Vagina (tissue), 2 donors: ENCODE data around the gene B4GALT2. TPM values are rescaled to one million over a fixed set of nuclear protein-coding genes. Genes with fewer than 3 reads are reported as not detected.

ENCODE experiments used
- DNase-seq, 2 donors: peaks; one replicate each; pipeline ENCODE4 v3.0.0-alpha.2; 2017; ENCODE audit errors: extremely low spot score in 2 of 2
- H3K27ac ChIP-seq: fragments of 200-600 bp; sonication (generic); one replicate; pipeline ENCODE4 v1.5.1; 2019
- H3K27me3 ChIP-seq: fragments of 200-600 bp; sonication (generic); one replicate; pipeline ENCODE4 v1.5.1; 2019
- H3K36me3 ChIP-seq, 2 donors: fragments of 200-600 bp; sonication (generic); one replicate each; pipeline ENCODE4 v1.5.1; 2017 to 2019
- H3K4me1 ChIP-seq: fragments of 200-600 bp; sonication (generic); one replicate; pipeline ENCODE4 v1.5.1; 2019
- H3K4me3 ChIP-seq, 2 donors: fragments of 200-600 bp; sonication (generic); 1 replicate in 1 of 2; 2 replicates in 1 of 2; pipeline ENCODE4 v1.5.1; 2016 to 2019
- H3K9me3 ChIP-seq: fragments of 200-600 bp; sonication (generic); one replicate; pipeline ENCODE4 v1.5.1; 2019
- POLR2A ChIP-seq, 2 donors: fragments of 450-650 bp; IDR thresholded peaks; one replicate each; pipeline ENCODE4 v1.6.1; 2017; ENCODE audit warnings: antibody characterized with exemption in 2 of 2, mild to moderate bottlenecking in 2 of 2, moderate library complexity in 2 of 2
- POLR2AphosphoS5 ChIP-seq, 2 donors: sonication (generic); formaldehyde crosslinking; IDR thresholded peaks; one replicate each; pipeline ENCODE4 v1.9.0; 2017; ENCODE audit warnings: antibody characterized with exemption in 2 of 2, mild to moderate bottlenecking in 2 of 2, low read depth in 1 of 2; ENCODE audit not compliant: insufficient read depth in 1 of 2
- intact Hi-C: fragments of 100-400 bp; cut with DNase I; formaldehyde crosslinking; loops from one replicate; pipeline ENCODE4 v1.15.1; 2023
- total RNA-seq: library from RNA; depleted of rRNA; stranded (reverse); fragments of >200 nt; gene quantifications from one replicate; pipeline ENCODE4 v1.2.3, GENCODE V29; 2016
- TF ChIP-seq, protein P1 (sequence below), 3 experiments: fragments of 450-650 bp in 2 of 3; fragments of 200-600 bp in 1 of 3; sonication (generic) in 1 of 3; IDR thresholded peaks; one replicate each; pipeline ENCODE4 v1.5.1; 2017 to 2019; ENCODE audit warnings: antibody characterized with exemption in 3 of 3, mild to moderate bottlenecking in 2 of 3, moderate library complexity in 2 of 3

The B4GALT2 gene
- total RNA-seq, 1 donor from 2014 or later = 31.4 TPM

DNA sequence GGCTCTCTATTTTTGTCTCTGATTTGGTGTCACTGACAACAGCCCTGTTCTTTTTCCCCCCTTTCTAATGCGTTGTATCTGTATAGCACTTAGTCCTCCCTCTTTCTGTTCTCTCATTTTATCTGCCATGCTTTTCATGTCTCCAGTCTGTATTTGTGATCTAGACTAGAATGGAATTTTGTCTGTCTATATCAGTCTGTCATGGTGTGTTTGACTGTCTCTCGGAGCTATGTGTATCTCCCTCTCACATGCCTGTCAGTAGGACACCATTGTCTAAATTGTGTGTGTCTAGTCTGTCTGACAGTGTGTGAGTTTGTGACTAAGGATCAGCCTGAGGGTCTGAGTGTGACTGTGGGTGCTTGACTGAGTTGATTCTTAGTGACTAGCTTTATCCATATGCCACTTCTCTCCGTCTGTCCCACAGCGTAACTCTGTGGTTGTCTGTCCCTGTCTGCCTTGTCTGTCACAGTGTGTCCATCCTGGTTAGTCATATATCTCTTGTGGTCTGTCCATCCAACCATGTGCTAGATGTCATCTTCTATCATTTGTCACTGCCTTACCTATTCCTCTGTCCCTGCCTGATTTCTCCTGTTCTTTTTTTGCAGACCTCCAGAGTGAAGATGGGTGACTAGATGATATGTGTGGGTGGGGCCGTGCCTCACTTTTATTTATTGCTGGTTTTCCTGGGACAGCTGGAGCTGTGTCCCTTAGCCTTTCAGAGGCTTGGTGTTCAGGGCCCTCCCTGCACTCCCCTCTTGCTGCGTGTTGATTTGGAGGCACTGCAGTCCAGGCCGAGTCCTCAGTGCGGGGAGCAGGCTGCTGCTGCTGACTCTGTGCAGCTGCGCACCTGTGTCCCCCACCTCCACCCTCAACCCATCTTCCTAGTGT is 1.4 kb upstream of the B4GALT2 start:
- no peak for TF ChIP-seq POLR2AphosphoS5 (IDR thresholded peaks at IDR 0.05; ENCODE audit: insufficient read depth in 1 of 2, low read depth in 1 of 2)
- H3K27me3 ChIP-seq = no peaks in the 10 kb centered on the region
- intact Hi-C loops = no loop called here
- peaks cover 0 to 16% of the 10 kb centered on the region in 2 donors for H3K36me3 ChIP-seq
- no peaks in the 10 kb centered on the region for H3K9me3 ChIP-seq
- no peak for DNase-seq
- H3K4me1 ChIP-seq = peaks cover 67% of the 10 kb centered on the region
- no peak overlapping the region for H3K27ac ChIP-seq
- no peak overlapping the region for H3K4me3 ChIP-seq

DNA sequence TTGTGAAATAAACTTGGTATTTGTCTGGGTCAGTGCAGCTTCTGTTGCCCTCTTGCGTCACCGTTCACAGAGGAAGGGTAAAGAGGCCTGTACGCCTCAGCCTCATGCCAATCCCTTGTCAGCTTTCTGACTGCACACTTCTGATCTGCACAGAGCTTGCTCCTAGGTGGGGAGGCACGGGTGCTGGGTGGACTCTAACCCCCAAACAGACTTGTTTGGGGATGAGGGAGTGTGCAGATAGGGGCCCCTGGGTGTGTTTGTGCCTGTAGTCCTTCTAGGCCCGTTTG is 803 bp upstream of the B4GALT2 start:
- intact Hi-C loops = no loop called here
- no peak overlapping the region for H3K27ac ChIP-seq
- no peaks in the 10 kb centered on the region for H3K27me3 ChIP-seq
- H3K4me1 ChIP-seq = peaks cover 67% of the 10 kb centered on the region
- TF ChIP-seq, protein P1, sequence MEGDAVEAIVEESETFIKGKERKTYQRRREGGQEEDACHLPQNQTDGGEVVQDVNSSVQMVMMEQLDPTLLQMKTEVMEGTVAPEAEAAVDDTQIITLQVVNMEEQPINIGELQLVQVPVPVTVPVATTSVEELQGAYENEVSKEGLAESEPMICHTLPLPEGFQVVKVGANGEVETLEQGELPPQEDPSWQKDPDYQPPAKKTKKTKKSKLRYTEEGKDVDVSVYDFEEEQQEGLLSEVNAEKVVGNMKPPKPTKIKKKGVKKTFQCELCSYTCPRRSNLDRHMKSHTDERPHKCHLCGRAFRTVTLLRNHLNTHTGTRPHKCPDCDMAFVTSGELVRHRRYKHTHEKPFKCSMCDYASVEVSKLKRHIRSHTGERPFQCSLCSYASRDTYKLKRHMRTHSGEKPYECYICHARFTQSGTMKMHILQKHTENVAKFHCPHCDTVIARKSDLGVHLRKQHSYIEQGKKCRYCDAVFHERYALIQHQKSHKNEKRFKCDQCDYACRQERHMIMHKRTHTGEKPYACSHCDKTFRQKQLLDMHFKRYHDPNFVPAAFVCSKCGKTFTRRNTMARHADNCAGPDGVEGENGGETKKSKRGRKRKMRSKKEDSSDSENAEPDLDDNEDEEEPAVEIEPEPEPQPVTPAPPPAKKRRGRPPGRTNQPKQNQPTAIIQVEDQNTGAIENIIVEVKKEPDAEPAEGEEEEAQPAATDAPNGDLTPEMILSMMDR (IDR thresholded peaks at IDR 0.05) = no peak
- TF ChIP-seq POLR2A (IDR thresholded peaks at IDR 0.05) (no peak), POLR2AphosphoS5 (IDR thresholded peaks at IDR 0.05; ENCODE audit: insufficient read depth in 1 of 2, low read depth in 1 of 2) (no peak)
- no peaks in the 10 kb centered on the region for H3K9me3 ChIP-seq
- H3K36me3 ChIP-seq = peaks cover 0 to 11% of the 10 kb centered on the region in 2 donors
- H3K4me3 ChIP-seq = peak overlapping the region in 1 of 2 donors; percentile 44
- DNase-seq = no peak

DNA sequence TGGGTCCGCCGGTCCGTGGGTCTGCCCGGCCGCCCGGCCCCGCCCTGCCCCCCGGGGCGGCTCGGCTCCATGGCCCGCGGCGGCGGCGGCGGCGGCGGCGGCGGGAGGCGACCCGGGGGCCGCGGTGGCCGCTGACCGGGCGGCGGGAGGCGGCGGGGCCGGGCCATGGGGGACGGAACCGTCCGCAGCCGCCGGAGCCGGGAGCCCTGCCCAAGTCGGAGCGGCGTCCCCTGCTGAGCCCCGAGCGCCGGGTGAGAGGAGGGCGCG is 184 bp downstream of the B4GALT2 start:
- peaks cover 0 to 14% of the 10 kb centered on the region in 2 donors for H3K36me3 ChIP-seq
- no peak for DNase-seq
- H3K4me1 ChIP-seq = peaks cover 62% of the 10 kb centered on the region
- H3K27ac ChIP-seq = peak overlapping the region; percentile 72
- no peaks in the 10 kb centered on the region for H3K9me3 ChIP-seq
- peak overlapping the region; percentile 68 to 92 for H3K4me3 ChIP-seq
- intact Hi-C loops = no loop called here
- no peaks in the 10 kb centered on the region for H3K27me3 ChIP-seq
- TF ChIP-seq, protein P1 (IDR thresholded peaks at IDR 0.05) = no peak
- no peak for TF ChIP-seq POLR2AphosphoS5 (IDR thresholded peaks at IDR 0.05; ENCODE audit: insufficient read depth in 1 of 2, low read depth in 1 of 2)
- TF ChIP-seq POLR2A (IDR thresholded peaks at IDR 0.05) = no peak

DNA sequence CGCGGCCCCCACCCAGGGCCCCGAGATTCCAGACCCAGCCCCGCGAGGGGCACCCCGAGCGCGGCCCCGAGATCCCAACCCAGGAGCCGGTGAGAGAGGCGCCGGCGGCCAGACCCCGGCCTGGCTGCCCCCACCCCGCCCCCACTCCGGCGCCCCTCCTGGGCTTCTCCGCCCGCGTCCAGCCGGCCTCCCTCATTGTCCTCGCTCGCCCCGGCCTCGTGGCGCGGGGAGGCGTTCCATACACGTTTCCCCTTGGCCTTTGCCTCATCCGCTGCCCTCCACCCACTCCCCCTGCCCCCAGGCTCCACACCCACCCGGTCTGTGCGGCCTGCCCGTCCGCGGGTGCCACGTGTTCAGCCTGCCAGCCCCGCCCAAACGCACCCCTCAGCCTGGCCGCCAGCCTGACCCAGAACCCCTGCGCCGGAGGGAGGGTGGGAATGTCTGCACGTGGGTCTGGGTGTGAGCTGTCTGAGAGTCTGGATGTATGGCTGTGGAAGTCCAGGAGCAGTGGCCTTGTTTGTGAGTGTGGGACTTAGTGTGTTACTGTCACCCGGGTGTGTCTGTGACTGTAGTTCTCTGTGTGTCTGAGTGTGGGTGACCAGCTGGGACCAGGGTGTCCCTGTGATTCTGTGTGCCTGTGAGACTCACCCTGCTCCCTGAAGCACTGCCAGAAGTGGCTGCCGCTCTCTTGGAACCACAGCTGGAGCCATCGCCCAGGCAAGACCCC is 681 bp downstream of the B4GALT2 start:
- Histone ChIP-seq H3K27me3 (no peaks in the 10 kb centered on the region), H3K27ac (peak overlapping the region; percentile 72), H3K36me3 (peaks cover 0 to 17% of the 10 kb centered on the region in 2 donors), H3K4me1 (peaks cover 58% of the 10 kb centered on the region), H3K4me3 (peak overlapping the region; percentile 68 to 92), H3K9me3 (no peaks in the 10 kb centered on the region)
- TF ChIP-seq, protein P1 (IDR thresholded peaks at IDR 0.05) = no peak
- TF ChIP-seq POLR2AphosphoS5 (IDR thresholded peaks at IDR 0.05; ENCODE audit: insufficient read depth in 1 of 2, low read depth in 1 of 2) (no peak), POLR2A (IDR thresholded peaks at IDR 0.05) (no peak)
- intact Hi-C loops = no loop called here
- no peak for DNase-seq

DNA sequence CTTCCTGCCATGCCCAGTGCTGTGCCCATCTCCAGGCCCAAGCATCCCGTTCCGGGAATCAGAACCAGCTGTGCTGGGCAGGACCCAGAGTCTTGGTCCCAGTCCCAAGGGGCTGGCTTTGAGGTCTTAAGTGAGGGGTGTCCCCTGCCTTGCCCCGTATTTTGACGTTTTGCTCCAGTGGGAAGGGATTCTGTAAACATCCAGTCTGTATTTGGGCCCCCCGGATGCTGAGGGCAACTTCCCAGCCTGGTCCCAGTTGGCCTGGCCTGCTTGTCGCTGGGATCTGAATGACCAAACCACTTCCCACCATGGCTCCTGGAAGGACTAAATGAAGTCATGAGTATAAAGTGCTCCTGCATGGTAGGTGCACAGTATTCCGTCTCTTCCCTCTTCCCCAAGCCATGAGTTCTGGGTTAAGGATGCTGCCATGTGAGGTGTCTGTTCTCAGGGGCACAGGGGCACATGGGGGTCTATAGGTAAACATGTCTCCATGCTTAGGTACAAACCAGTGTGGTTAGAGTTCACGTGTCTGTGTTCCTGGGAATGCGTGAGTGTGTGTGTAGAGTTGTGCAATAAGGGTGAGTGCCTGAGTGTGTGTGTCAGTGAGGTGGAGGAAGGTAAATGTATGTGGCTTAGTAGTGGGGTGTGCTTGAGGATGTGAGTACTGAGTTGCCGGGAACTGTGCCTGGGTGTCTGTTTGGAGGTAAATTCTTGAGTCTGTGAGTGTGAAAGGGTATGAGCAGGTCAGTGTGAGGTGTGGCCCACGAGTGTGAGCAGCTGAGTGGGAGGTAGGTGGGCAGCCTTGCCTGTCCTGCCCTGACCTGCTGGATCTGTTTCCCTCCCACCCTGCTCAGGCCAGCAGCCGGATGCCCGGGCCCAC is 1.5 kb downstream of the B4GALT2 start:
- Histone ChIP-seq H3K9me3 (no peaks in the 10 kb centered on the region), H3K27me3 (no peaks in the 10 kb centered on the region), H3K36me3 (peaks cover 0 to 19% of the 10 kb centered on the region in 2 donors), H3K4me1 (peaks cover 56% of the 10 kb centered on the region), H3K27ac (peak overlapping the region; percentile 72), H3K4me3 (peak overlapping the region; percentile 68 to 92)
- intact Hi-C loops = no loop called here
- no peak for DNase-seq
- TF ChIP-seq POLR2AphosphoS5 (IDR thresholded peaks at IDR 0.05; ENCODE audit: insufficient read depth in 1 of 2, low read depth in 1 of 2) = no peak
- TF ChIP-seq, protein P1 (IDR thresholded peaks at IDR 0.05) = no peak
- TF ChIP-seq POLR2A (IDR thresholded peaks at IDR 0.05) = no peak
